Esophagus squamous epithelium (tissue), 4 donors: Measurements from ENCODE around the gene TP53I11.

ENCODE experiments used
- POLR2A ChIP-seq, 4 donors: fragments of 450-650 bp; IDR thresholded peaks; one replicate each; pipeline ENCODE4 v1.6.1; 2017; ENCODE audit warnings: antibody characterized with exemption in 4 of 4, mild to moderate bottlenecking in 4 of 4, moderate library complexity in 3 of 4
- TF ChIP-seq, protein P1 (sequence below), 6 experiments: fragments of 450-650 bp in 4 of 6; fragments of 200-600 bp in 2 of 6; sonication (generic) in 2 of 6; IDR thresholded peaks; one replicate each; pipeline ENCODE4 v1.5.1; 2016 to 2019; ENCODE audit warnings: antibody characterized with exemption in 6 of 6, mild to moderate bottlenecking in 4 of 6, moderate library complexity in 4 of 6

DNA sequence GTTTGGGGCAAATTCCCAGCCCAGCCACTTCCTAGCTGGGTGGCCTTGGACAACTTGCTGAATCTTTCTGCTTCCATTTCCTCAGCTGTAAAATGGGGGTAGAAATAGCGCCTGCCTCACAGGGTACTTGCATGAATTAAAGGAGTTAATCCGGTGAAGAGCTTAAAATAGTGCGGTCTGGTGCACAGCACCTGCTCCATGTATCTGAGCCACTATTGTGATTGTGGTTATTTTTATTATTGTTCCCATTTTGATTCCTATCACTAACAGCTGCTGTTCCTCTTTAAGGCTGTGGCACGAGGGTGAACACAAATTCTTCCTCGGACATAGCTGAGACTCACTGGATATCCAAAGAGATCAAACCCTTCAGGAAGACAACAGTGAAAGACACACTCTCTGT is 46.9 kb upstream of the TP53I11 start:
- TF ChIP-seq, protein P1, sequence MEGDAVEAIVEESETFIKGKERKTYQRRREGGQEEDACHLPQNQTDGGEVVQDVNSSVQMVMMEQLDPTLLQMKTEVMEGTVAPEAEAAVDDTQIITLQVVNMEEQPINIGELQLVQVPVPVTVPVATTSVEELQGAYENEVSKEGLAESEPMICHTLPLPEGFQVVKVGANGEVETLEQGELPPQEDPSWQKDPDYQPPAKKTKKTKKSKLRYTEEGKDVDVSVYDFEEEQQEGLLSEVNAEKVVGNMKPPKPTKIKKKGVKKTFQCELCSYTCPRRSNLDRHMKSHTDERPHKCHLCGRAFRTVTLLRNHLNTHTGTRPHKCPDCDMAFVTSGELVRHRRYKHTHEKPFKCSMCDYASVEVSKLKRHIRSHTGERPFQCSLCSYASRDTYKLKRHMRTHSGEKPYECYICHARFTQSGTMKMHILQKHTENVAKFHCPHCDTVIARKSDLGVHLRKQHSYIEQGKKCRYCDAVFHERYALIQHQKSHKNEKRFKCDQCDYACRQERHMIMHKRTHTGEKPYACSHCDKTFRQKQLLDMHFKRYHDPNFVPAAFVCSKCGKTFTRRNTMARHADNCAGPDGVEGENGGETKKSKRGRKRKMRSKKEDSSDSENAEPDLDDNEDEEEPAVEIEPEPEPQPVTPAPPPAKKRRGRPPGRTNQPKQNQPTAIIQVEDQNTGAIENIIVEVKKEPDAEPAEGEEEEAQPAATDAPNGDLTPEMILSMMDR (IDR thresholded peaks at IDR 0.05) = no peak
- no peak for TF ChIP-seq POLR2A (IDR thresholded peaks at IDR 0.05)
